Fibroblast of pulmonary artery (primary cell): Measurements from ENCODE around the gene NKX2-8.

Experiments used
- DNase-seq: peaks from one replicate; pipeline ENCODE4 v3.0.0-alpha.2; 2010; ENCODE audit warnings: low read depth
- H3K4me3 ChIP-seq: replicated peaks from 2 replicates; pipeline ENCODE4 v1.5.1; 2011; ENCODE audit warnings: low read depth, mild to moderate bottlenecking, control low read depth, low read length, moderate library complexity
- CTCF ChIP-seq: IDR thresholded peaks from 2 replicates; pipeline ENCODE4 v1.5.1; 2011; ENCODE audit warnings: mild to moderate bottlenecking, control low read depth, low read length, inconsistent platforms; ENCODE audit errors: missing control alignments

Gene NKX2-8

GRCh38 chr14:36618641-36619040 lies 36.2 kb upstream of the NKX2-8 start:
- H3K4me3 ChIP-seq = no peak overlapping the region
- TF ChIP-seq CTCF = no peak
- DNase-seq = no peak

- no peak for TF ChIP-seq CTCF
- no peak for DNase-seq
- no peak overlapping the region for H3K4me3 ChIP-seq
Observed at GRCh38 chr14:36617824-36618223, 35.4 kb upstream of the NKX2-8 start.

- TF ChIP-seq CTCF = peak; percentile 8
- no peak overlapping the region for H3K4me3 ChIP-seq
Observed at GRCh38 chr14:36605506-36605857, 23.1 kb upstream of the NKX2-8 start.

GRCh38 chr14:36604757-36605505 lies 22.5 kb upstream of the NKX2-8 start:
- DNase-seq = peak; percentile 80
- H3K4me3 ChIP-seq = no peak overlapping the region
- TF ChIP-seq CTCF = peak; percentile 91

More at GRCh38 chr14:36605506-36605857, 23.1 kb upstream of the NKX2-8 start:
- DNase-seq = peak; percentile 11

- H3K4me3 ChIP-seq = no peak overlapping the region
- DNase-seq = no peak
- no peak for TF ChIP-seq CTCF
Observed at GRCh38 chr14:36600431-36600830, 18.0 kb upstream of the NKX2-8 start.

- no peak overlapping the region for H3K4me3 ChIP-seq
- TF ChIP-seq CTCF = no peak
- no peak for DNase-seq
Observed at GRCh38 chr14:36591482-36591881, 9.1 kb upstream of the NKX2-8 start.

GRCh38 chr14:36588788-36589187 lies 6.4 kb upstream of the NKX2-8 start:
- H3K4me3 ChIP-seq = no peak overlapping the region
- TF ChIP-seq CTCF = no peak
- no peak for DNase-seq
